C4-2B (cell line): ENCODE results near the gene ATP6AP1.

Experiments used
- H3K27ac ChIP-seq: fragments of 450-650 bp; 2 replicates; pipeline ENCODE4 v1.5.1; 2017
- ZFX ChIP-seq: fragments of 450-650 bp; IDR thresholded peaks from 2 replicates; pipeline ENCODE4 v1.6.1; 2017
- TF ChIP-seq, protein P1 (sequence below): fragments of 450-650 bp; conservative IDR thresholded peaks from 2 replicates; pipeline ENCODE4 v1.5.1; 2017; ENCODE audit warnings: mild to moderate bottlenecking

Gene ATP6AP1

DNA sequence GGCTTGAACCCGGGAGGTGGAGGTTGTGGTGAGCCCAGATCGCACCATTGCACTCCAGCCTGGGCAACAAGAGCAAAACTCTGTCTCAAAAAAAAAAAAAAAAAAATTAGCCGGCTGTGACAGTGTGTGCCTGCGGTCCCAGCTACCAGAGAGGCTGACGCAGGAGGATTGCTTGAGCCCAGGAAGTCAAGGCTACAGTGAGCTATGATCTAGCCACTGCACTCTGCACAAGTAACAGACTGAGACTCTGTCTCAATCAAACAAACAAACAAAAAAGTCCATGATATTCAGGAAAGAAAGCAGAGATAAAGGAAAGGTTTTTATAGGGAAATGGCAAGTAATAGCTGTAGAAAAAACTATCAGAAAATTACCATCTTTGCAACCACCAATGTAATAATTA lies 52.7 kb downstream of the ATP6AP1 start:
- TF ChIP-seq, protein P1, sequence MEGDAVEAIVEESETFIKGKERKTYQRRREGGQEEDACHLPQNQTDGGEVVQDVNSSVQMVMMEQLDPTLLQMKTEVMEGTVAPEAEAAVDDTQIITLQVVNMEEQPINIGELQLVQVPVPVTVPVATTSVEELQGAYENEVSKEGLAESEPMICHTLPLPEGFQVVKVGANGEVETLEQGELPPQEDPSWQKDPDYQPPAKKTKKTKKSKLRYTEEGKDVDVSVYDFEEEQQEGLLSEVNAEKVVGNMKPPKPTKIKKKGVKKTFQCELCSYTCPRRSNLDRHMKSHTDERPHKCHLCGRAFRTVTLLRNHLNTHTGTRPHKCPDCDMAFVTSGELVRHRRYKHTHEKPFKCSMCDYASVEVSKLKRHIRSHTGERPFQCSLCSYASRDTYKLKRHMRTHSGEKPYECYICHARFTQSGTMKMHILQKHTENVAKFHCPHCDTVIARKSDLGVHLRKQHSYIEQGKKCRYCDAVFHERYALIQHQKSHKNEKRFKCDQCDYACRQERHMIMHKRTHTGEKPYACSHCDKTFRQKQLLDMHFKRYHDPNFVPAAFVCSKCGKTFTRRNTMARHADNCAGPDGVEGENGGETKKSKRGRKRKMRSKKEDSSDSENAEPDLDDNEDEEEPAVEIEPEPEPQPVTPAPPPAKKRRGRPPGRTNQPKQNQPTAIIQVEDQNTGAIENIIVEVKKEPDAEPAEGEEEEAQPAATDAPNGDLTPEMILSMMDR: no peak
- no peak for TF ChIP-seq ZFX
- H3K27ac ChIP-seq: no peak overlapping the region

DNA sequence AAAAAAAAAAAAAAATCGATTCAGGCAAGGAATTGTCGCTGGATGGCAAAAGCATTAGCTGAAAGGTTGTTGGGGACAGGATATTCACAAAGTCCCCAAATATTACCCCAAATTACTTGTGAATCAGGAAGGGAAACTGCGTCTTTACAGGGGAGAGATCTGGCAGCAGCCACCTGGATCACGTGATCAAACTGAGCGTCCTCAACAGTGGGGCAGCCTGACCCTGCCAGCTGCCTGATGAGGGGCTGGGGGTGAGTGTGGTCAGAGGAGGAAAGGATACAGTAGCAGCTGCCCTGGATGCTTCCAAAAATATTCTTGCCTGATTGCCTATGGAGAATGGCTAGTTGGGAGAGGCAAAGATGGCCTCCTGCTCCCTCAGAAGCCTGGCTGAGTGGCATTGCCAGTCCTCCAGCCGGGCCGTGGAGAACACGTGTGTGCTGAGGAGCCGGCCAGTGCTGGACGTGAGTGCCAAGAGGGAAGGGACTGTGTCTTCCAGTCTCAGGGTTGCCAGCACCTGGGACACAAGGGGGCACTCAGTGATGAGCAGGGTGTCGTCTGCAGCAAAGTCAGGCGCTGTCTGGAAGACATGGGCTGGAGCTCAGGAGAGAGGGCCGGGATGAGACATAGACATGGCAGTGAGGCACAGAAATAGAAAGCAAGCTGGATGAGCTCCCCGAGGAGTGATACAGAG lies 53.6 kb downstream of the ATP6AP1 start:
- TF ChIP-seq, protein P1: no peak
- TF ChIP-seq ZFX: no peak
- H3K27ac ChIP-seq: no peak overlapping the region

DNA sequence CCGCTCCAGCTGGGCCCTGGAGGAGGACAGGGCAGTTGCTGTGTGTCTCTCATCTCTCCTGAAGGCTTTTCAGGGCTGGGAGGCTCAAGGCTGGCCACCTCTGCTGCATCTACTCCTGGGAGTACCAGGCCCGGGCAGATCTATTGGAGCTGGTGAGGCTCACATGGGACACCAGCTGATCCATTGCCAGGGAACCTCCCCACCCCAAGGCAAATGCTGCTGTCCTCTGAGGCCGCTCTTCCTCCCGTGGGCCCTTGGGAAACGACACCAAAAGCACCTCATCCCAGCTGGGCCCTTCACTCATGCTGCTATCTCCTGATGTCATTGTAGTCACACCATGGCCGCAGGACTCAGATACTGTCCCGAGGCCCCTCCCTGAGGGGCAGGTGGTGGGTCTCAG lies 54.3 kb downstream of the ATP6AP1 start:
- H3K27ac ChIP-seq: no peak overlapping the region
- TF ChIP-seq ZFX: no peak

DNA sequence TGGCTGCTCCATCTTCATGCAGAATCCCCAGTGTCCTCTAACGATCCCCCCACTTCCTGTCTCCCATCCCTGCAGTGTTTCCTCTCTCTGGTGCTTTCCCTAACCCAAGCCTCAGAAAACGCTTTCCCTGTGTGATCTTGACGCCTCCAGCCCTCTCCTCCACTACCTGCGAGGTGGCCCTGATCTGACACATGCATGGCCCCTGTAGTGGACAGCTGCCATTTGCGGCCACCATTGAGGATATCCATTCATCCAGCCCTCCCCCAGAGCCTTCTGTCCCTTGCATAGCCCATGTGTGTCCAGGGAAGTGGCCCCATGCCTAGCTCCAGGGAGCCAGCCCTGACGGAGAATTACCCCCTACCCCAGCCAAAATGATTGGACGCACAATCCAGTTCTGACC lies 54.8 kb downstream of the ATP6AP1 start:
- no peak overlapping the region for H3K27ac ChIP-seq
- TF ChIP-seq, protein P1: no peak
- no peak for TF ChIP-seq ZFX

DNA sequence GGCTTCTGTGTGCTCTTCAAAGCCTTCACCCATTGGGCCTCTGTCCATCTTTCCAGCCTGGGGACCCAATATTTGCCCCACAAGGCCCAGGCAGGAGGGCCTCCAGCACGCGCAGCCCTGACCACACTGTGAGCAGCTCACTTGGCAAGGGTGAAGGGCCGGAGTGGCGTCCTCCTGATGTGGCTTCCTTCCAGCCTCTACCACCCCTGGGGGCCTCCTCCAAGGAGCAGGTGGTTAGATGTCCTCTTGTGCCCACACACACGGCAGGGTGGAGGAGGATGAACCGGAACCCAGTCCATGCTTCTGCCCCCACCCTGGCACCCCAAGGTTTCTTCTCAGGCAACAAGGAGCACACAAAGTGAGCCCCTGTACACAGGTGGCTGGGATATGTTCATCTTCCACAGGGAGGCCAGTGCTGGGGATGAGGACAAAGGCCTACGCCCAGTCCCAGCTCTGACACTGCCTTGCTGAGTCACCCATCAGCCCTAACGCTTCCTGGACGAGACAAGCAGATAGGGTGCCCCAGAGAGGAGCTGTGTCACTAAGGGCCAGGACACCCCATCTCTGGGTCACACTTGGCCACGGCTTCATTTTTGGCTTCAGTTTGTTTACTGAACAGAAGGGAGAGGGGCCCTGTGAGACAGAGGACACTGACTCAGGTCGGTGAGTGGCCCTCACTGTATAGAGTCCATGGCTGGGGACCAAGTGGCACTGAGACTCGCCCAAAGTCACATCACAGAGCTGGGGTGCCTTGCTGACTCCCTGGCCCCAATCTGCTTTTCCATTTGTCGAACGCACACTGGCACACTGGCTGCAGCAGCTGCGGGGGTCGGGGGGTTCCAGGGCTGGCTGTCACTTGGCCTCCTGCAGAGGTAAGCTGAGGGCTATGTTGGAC lies 56.0 kb downstream of the ATP6AP1 start:
- no peak overlapping the region; the same call in 1 of the 2 replicates for H3K27ac ChIP-seq
- no peak for TF ChIP-seq ZFX
- TF ChIP-seq, protein P1: no peak

DNA sequence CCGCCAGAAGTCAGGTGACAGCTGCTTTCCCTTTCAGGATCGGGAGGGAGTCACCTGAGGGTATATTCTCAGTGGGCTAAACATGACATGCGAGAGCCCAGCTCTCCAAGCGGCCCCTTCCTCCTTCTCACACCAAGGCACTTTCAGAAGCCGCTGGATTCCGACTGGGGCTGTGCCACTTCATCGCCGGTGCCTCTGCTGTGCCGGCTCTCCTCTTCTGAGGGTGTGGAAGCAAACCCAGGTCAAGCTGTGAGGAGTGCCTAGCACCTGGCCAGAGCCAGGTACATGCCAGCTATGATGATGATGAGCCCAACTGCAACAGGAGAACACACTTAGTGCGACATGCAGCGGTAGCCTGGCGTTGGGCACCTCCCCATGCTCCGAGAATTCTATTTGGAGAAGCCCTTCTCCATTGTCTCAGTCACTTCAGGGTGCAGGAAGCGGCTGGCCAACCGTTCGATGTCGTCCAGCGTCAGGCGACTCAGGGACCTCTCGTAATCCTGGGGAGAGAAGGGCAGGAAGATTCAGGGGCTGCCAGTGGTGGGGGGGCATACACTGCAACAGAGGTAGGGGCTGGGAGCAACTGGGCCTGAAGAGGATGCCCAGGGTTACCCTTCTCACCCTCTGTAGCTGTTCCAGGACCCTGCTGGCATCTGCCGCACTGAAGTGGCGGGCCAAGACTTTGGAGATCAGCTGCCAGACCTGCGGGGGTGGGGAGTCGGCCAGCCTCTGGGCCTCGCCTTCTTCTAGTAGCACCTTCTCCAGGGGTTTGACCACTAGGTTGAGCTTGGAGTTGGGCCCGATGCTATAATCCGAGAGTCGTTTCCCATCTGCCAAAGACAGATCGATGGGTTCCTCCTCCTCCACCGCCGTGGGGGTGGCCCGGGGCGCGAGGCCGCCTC lies 56.9 kb downstream of the ATP6AP1 start:
- TF ChIP-seq, protein P1: no peak
- no peak for TF ChIP-seq ZFX
- H3K27ac ChIP-seq: peak overlapping the region; percentile 99

DNA sequence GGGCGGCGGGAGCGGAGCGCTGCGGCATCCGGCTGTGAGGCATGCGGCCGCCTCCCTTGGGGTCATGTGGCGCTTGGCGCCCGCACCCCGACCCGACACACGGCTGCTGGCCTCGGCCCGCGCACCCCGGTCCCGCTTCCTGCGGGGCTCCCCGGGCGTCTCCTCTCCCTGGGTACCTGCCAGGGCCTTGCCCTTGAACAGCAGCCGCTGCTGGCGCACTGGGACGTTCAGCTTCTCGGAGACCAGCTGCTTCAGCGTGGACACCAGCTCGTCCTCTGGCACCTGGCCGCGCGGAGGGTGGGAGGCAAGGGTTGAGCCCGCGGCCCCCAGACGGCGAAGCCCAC lies 57.5 kb downstream of the ATP6AP1 start:
- peak; percentile 72 for TF ChIP-seq ZFX
- TF ChIP-seq, protein P1: no peak
- H3K27ac ChIP-seq: peak overlapping the region; percentile 99
